B cell (primary cell): ENCODE measurements around the gene SLC12A7. TPM values are rescaled to one million over a fixed set of nuclear protein-coding genes. Genes with fewer than 3 reads are reported as not detected.

ENCODE experiments used
- ATAC-seq: fragments of 200-7000 bp; cut with Tn5 transposase; one replicate; pipeline ENCODE4 v1.10.0; 2021; ENCODE audit warnings: low read depth, mild to moderate bottlenecking, moderate number of reproducible peaks, moderate library complexity
- CTCF ChIA-PET: fragments of 350-600 bp; sonication (Branson Sonifier 250); formaldehyde crosslinking; loops from one replicate; lab custom pipeline; 2021; ENCODE audit warnings: antibody characterized with exemption, inconsistent platforms; lab: Charles Lee
- POLR2A ChIA-PET: fragments of 350-600 bp; sonication (Branson Sonifier 250); formaldehyde crosslinking; loops from one replicate; lab custom pipeline; 2021; ENCODE audit warnings: antibody characterized with exemption; lab: Charles Lee
- DNase-seq: peaks from one replicate; pipeline ENCODE4 v3.0.0; 2013
- H2AFZ ChIP-seq: 2 replicates; pipeline ENCODE4 v1.6.1; 2012; ENCODE audit warnings: mild to moderate bottlenecking, low read depth, low read length; ENCODE audit not compliant: insufficient read depth, poor library complexity, severe bottlenecking
- H3K27ac ChIP-seq, 2 donors: 1 replicate in 1 of 2; 2 replicates in 1 of 2; pipeline ENCODE4 v1.5.1; 2012 to 2013; ENCODE audit warnings: low read length in 2 of 2, mild to moderate bottlenecking in 2 of 2, moderate library complexity in 1 of 2
- H3K27me3 ChIP-seq, 4 experiments: fragments of 200-600 bp in 1 of 4; sonication (generic) in 1 of 4; replicated peaks in 1 of 4; 1 replicate in 2 of 4; 2 replicates in 2 of 4; pipeline versions ENCODE4 v1.6.1 to v1.7.0; 2013 to 2016; ENCODE audit warnings: low read length in 3 of 4, mild to moderate bottlenecking in 2 of 4, mixed read lengths in 1 of 4, moderate library complexity in 1 of 4; ENCODE audit not compliant: insufficient read depth in 4 of 4, control insufficient read depth in 3 of 4; ENCODE audit errors: control extremely low read depth in 1 of 4
- H3K36me3 ChIP-seq, 2 experiments: replicated peaks in 1 of 2; 1 replicate in 1 of 2; 2 replicates in 1 of 2; pipeline versions ENCODE4 v1.6.1 to v1.7.1; 2013; ENCODE audit warnings: low read length in 1 of 2; ENCODE audit not compliant: insufficient read depth in 2 of 2, control insufficient read depth in 1 of 2; ENCODE audit errors: control extremely low read depth in 1 of 2, extremely low read depth in 1 of 2
- H3K4me1 ChIP-seq, 2 donors: fragments of 200-600 bp in 1 of 2; sonication (generic) in 1 of 2; 1 replicate in 1 of 2; 2 replicates in 1 of 2; pipeline versions ENCODE4 v1.5.1 to v1.6.1; 2013 to 2017; ENCODE audit warnings: low read length in 2 of 2; ENCODE audit not compliant: control insufficient read depth in 2 of 2, insufficient read depth in 2 of 2
- H3K4me2 ChIP-seq: replicated peaks from 2 replicates; pipeline ENCODE3; 2012; ENCODE audit warnings: mild to moderate bottlenecking, low read depth, low read length; ENCODE audit not compliant: poor library complexity, severe bottlenecking
- H3K4me3 ChIP-seq, 5 experiments: fragments of 200-600 bp in 1 of 5; sonication (generic) in 1 of 5; 1 replicate in 3 of 5; 2 replicates in 2 of 5; pipeline versions ENCODE4 v1.5.1 to v1.7.0; 2011 to 2016; ENCODE audit warnings: low read length in 4 of 5, mild to moderate bottlenecking in 4 of 5, low read depth in 2 of 5, control low read depth in 1 of 5, moderate library complexity in 1 of 5; ENCODE audit not compliant: insufficient read depth in 1 of 5; ENCODE audit errors: control extremely low read depth in 1 of 5, extremely low read depth in 1 of 5
- H3K79me2 ChIP-seq: fragments of 200-600 bp; sonication (generic); one replicate; pipeline ENCODE4 v1.6.0; 2016; ENCODE audit warnings: low read length; ENCODE audit not compliant: control insufficient read depth, insufficient read depth
- H3K9ac ChIP-seq: fragments of 200-600 bp; sonication (generic); 2 replicates; pipeline ENCODE4 v1.6.1; 2017; ENCODE audit warnings: mild to moderate bottlenecking, low read length, moderate library complexity
- H3K9me3 ChIP-seq, 3 donors: one replicate each; pipeline versions ENCODE4 v1.6.1 to v1.7.1; 2013; ENCODE audit warnings: low read length in 2 of 3; ENCODE audit not compliant: control insufficient read depth in 2 of 3, insufficient read depth in 1 of 3; ENCODE audit errors: control extremely low read depth in 1 of 3
- H4K20me1 ChIP-seq: 2 replicates; pipeline ENCODE4 v1.6.0; 2012; ENCODE audit warnings: mild to moderate bottlenecking, low read length; ENCODE audit not compliant: insufficient read depth, control insufficient read depth, poor library complexity, severe bottlenecking
- H3K27ac Mint-ChIP-seq: one replicate; pipeline ENCODE4 v1.8.0; 2021; ENCODE audit warnings: mixed read lengths
- H3K27me3 Mint-ChIP-seq: one replicate; pipeline ENCODE4 v1.8.0; 2021; ENCODE audit warnings: mixed read lengths
- H3K4me1 Mint-ChIP-seq: one replicate; pipeline ENCODE4 v1.8.0; 2021; ENCODE audit warnings: mixed read lengths
- H3K4me3 Mint-ChIP-seq: one replicate; pipeline ENCODE4 v1.8.0; 2021; ENCODE audit warnings: mixed read lengths
- H3K9me3 Mint-ChIP-seq: one replicate; pipeline ENCODE4 v1.8.0; 2022; ENCODE audit warnings: mixed read lengths; ENCODE audit not compliant: insufficient read depth
- CTCF ChIP-seq: fragments of 200-600 bp; IDR thresholded peaks from one replicate; pipeline ENCODE4 v1.8.0; 2022; ENCODE audit warnings: antibody characterized with exemption, mild to moderate bottlenecking
- EZH2 ChIP-seq: IDR thresholded peaks from 2 replicates; pipeline ENCODE4 v1.6.1; 2012; ENCODE audit warnings: borderline replicate concordance, low read depth, mild to moderate bottlenecking, moderate library complexity, low read length; ENCODE audit not compliant: insufficient read depth, poor library complexity, severe bottlenecking
- WGBS: methylation state at CpG from one replicate; pipeline ENCODE4 v1.1.5; 2013; ENCODE audit warnings: missing lambda C conversion rate; ENCODE audit not compliant: insufficient coverage; 5-methylcytosine and 5-hydroxymethylcytosine counted together
- intact Hi-C: fragments of 100-400 bp; cut with micrococcal nuclease; formaldehyde crosslinking; loops from one replicate; pipeline ENCODE4 v1.10.0; 2022
- polyA plus RNA-seq: library from polyadenylated mRNA; depleted of rRNA; stranded (reverse); fragments of >200 nt; gene quantifications from 2 replicates; pipeline ENCODE4 v1.2.3, GENCODE V29; 2012
- total RNA-seq, 2 donors: library from RNA; stranded (reverse); fragments of 120-200 nt in 1 of 2; gene quantifications; 1 replicate in 1 of 2; 2 replicates in 1 of 2; pipeline versions ENCODE4 v1.2.3 to v1.2.4, GENCODE V29; 2013 to 2022

Gene SLC12A7
- total and polyA plus RNA-seq, 2 donors (not counting 1 experiment from before 2014, with no cell fraction given), result 25.5 to 34.4 TPM

- no peaks in the 10 kb centered on the region for H3K79me2 ChIP-seq
- no peak overlapping the region for H3K27ac ChIP-seq
- ATAC-seq (no peak), DNase-seq (no peak)
- peaks cover 0 to 9% (median 4%) of the 10 kb centered on the region in 4 experiments for H3K27me3 ChIP-seq
- no peaks in the 10 kb centered on the region for H4K20me1 ChIP-seq
- no peaks in the 10 kb centered on the region for H3K36me3 ChIP-seq
- Mint-ChIP-seq H3K27ac (no peak overlapping the region), H3K9me3 (no peaks in the 10 kb centered on the region), H3K4me3 (no peak overlapping the region), H3K27me3 (peaks cover 22% of the 10 kb centered on the region), H3K4me1 (peaks cover 40% of the 10 kb centered on the region)
- H3K9ac ChIP-seq, result no peak overlapping the region
- intact Hi-C loops, result no loop called here
- CTCF ChIA-PET, result interaction anchor here (1.4 to 7.4 kb wide), 5 partner anchors 12 to 215 kb away, joined by 5 to 62 read pairs (median 14); no protein-coding TSS in a partner anchor
- no peak overlapping the region for H3K4me3 ChIP-seq
- WGBS, result 77% methylated on average over 11 of the region's 16 CpGs
- no peak overlapping the region for H2AFZ ChIP-seq
- TF ChIP-seq CTCF (no peak), EZH2 (no peak)
- H3K4me1 ChIP-seq, result peaks cover 41 to 57% of the 10 kb centered on the region in 2 donors
- POLR2A ChIA-PET, result interaction anchor here (0.6 to 0.9 kb wide), 2 partner anchors 13 to 506 kb away, joined by 3 to 4 read pairs; no protein-coding TSS in a partner anchor
- peaks cover 0 to 7% (median 0%) of the 10 kb centered on the region in 3 donors for H3K9me3 ChIP-seq
- H3K4me2 ChIP-seq, result peak overlapping the region; percentile 71
Measured at GRCh38 chr5:1138445-1139245, 26.8 kb upstream of the SLC12A7 start.
